Measurements from ENCODE around the gene GOPC. TPM values are rescaled to one million over a fixed set of nuclear protein-coding genes. Genes with fewer than 3 reads are reported as not detected.

The GOPC gene
- total RNA-seq, 1 experiment from 2014 or later = 18.7 TPM

GRCh38 chr6:117513778-117514365 lies 88.4 kb downstream of the GOPC start:
- ChIA-PET CTCF (interaction anchor here (0.7 kb wide), 1 partner anchor 176 kb away, joined by 3 read pairs; no protein-coding TSS in a partner anchor), POLR2A (no interaction called here)
- Mint-ChIP-seq H3K4me3 (no peak overlapping the region), H3K4me1 (peaks cover 21% of the 10 kb centered on the region), H3K36me3 (peaks cover 17% of the 10 kb centered on the region), H3K27me3 (ENCODE audit: low read depth) (no peaks in the 10 kb centered on the region), H3K27ac (no peak overlapping the region), H3K9me3 (peaks cover 18% of the 10 kb centered on the region)
- TF ChIP-seq AR (CRISPR knock-in tag; IDR thresholded peaks at IDR 0.05) (no peak), USF1 (CRISPR knock-in tag; IDR thresholded peaks at IDR 0.05) (no peak), TEAD4 (CRISPR knock-in tag; IDR thresholded peaks at IDR 0.05) (no peak), NR1H2 (CRISPR knock-in tag; IDR thresholded peaks at IDR 0.05) (no peak), ELF4 (CRISPR knock-in tag; IDR thresholded peaks at IDR 0.05; ENCODE audit: low read depth) (no peak), RORB (CRISPR knock-in tag; IDR thresholded peaks at IDR 0.05) (no peak), ARID4B (CRISPR knock-in tag; IDR thresholded peaks at IDR 0.05; ENCODE audit: borderline replicate concordance) (no peak), TCF7 (CRISPR knock-in tag; IDR thresholded peaks at IDR 0.05; ENCODE audit: low read depth) (no peak), OVOL2 (CRISPR knock-in tag; IDR thresholded peaks at IDR 0.05; ENCODE audit: borderline replicate concordance) (no peak), KAT7 (CRISPR knock-in tag; IDR thresholded peaks at IDR 0.05; ENCODE audit: borderline replicate concordance) (no peak)
- ATAC-seq (no peak), DNase-seq (ENCODE audit: low spot score) (no peak)

GRCh38 chr6:117512987-117513573 lies 89.2 kb downstream of the GOPC start:
- no peak for DNase-seq (ENCODE audit: low spot score)
- peaks cover 16% of the 10 kb centered on the region for H3K9me3 Mint-ChIP-seq
- H3K27ac Mint-ChIP-seq = no peak overlapping the region
- no peaks in the 10 kb centered on the region for H3K27me3 Mint-ChIP-seq (ENCODE audit: low read depth)
- ChIA-PET CTCF (no interaction called here), POLR2A (no interaction called here)
- no peak overlapping the region for H3K4me3 Mint-ChIP-seq
- H3K4me1 Mint-ChIP-seq = peaks cover 17% of the 10 kb centered on the region
- peak; percentile 70 for ATAC-seq
- TF ChIP-seq NFATC4 (CRISPR knock-in tag; IDR thresholded peaks at IDR 0.05) = no peak
- TF ChIP-seq IRF2 (CRISPR knock-in tag; IDR thresholded peaks at IDR 0.05; ENCODE audit: borderline replicate concordance, low read depth) = no peak
- no peak for TF ChIP-seq FOXJ3 (CRISPR knock-in tag; IDR thresholded peaks at IDR 0.05; ENCODE audit: borderline replicate concordance)
- peaks cover 14% of the 10 kb centered on the region for H3K36me3 Mint-ChIP-seq
